Ascending aorta (tissue), 2 donors: ENCODE data around the gene CYBA. TPM values are rescaled to one million over a fixed set of nuclear protein-coding genes. Genes with fewer than 3 reads are reported as not detected.

Source experiments
- DNase-seq, 2 donors: peaks; one replicate each; pipeline ENCODE4 v3.0.0-alpha.2; 2019; ENCODE audit warnings: low spot score in 2 of 2
- H3K27ac ChIP-seq, 2 donors: fragments of 200-600 bp; sonication (generic); one replicate each; pipeline ENCODE4 v1.5.1; 2016 to 2017; ENCODE audit warnings: mild to moderate bottlenecking in 1 of 2
- H3K27me3 ChIP-seq: fragments of 200-600 bp; sonication (generic); one replicate; pipeline ENCODE4 v1.5.1; 2017
- H3K36me3 ChIP-seq, 2 donors: fragments of 200-600 bp; sonication (generic); one replicate each; pipeline ENCODE4 v1.5.1; 2016
- H3K4me1 ChIP-seq, 2 donors: fragments of 200-600 bp; sonication (generic); one replicate each; pipeline ENCODE4 v1.5.1; 2016 to 2017; ENCODE audit warnings: mild to moderate bottlenecking in 1 of 2
- H3K4me3 ChIP-seq, 2 donors: fragments of 200-600 bp; sonication (generic); one replicate each; pipeline ENCODE4 v1.5.1; 2016 to 2017; ENCODE audit warnings: mild to moderate bottlenecking in 1 of 2
- H3K9me3 ChIP-seq, 2 donors: fragments of 200-600 bp; sonication (generic); one replicate each; pipeline ENCODE4 v1.5.1; 2016
- CTCF ChIP-seq, 3 experiments: fragments of 200-600 bp in 2 of 3; fragments of 450-650 bp in 1 of 3; sonication (generic) in 2 of 3; IDR thresholded peaks; one replicate each; pipeline ENCODE4 v1.5.1; 2016 to 2019; ENCODE audit warnings: antibody characterized with exemption in 3 of 3, mild to moderate bottlenecking in 1 of 3, moderate library complexity in 1 of 3
- intact Hi-C: fragments of 100-400 bp; cut with DNase I; formaldehyde crosslinking; loops from one replicate; pipeline ENCODE4 v1.15.1; 2023
- total RNA-seq: library from RNA; depleted of rRNA; stranded (reverse); fragments of >200 nt; gene quantifications from one replicate; pipeline ENCODE4 v1.1.0, GENCODE V29; 2016

Gene CYBA
- total RNA-seq, 1 donor from 2014 or later = 361 TPM

- Histone ChIP-seq H3K27me3 (no peaks in the 10 kb centered on the region), H3K36me3 (peaks cover 34 to 55% of the 10 kb centered on the region in 2 donors), H3K4me3 (no peak overlapping the region), H3K27ac (peak overlapping the region in 1 of 2 donors; percentile 49), H3K9me3 (no peaks in the 10 kb centered on the region), H3K4me1 (no peaks in the 10 kb centered on the region)
- intact Hi-C loops = no loop called here
- TF ChIP-seq CTCF (IDR thresholded peaks at IDR 0.05) = no peak
- peak; percentile 62 to 86 for DNase-seq
Observed at GRCh38 chr16:88599092-88599733, 51.6 kb downstream of the CYBA start.

- H3K27ac ChIP-seq = peak overlapping the region in 1 of 2 donors; percentile 11
- no peaks in the 10 kb centered on the region for H3K4me1 ChIP-seq
- intact Hi-C loops = no loop called here
- no peak overlapping the region for H3K4me3 ChIP-seq
- H3K27me3 ChIP-seq = no peaks in the 10 kb centered on the region
- TF ChIP-seq CTCF (IDR thresholded peaks at IDR 0.05) = no peak
- DNase-seq = no peak
- H3K9me3 ChIP-seq = no peaks in the 10 kb centered on the region
- peaks cover 34 to 53% of the 10 kb centered on the region in 2 donors for H3K36me3 ChIP-seq
Observed at GRCh38 chr16:88597856-88598491, 52.9 kb downstream of the CYBA start.

GRCh38 chr16:88596483-88596882 is 54.4 kb downstream of the CYBA start:
- Histone ChIP-seq H3K4me1 (no peaks in the 10 kb centered on the region), H3K27me3 (no peaks in the 10 kb centered on the region), H3K36me3 (peaks cover 26 to 42% of the 10 kb centered on the region in 2 donors), H3K4me3 (no peak overlapping the region), H3K27ac (no peak overlapping the region), H3K9me3 (no peaks in the 10 kb centered on the region)
- intact Hi-C loops = no loop called here
- no peak for TF ChIP-seq CTCF (IDR thresholded peaks at IDR 0.05)
- no peak for DNase-seq

GRCh38 chr16:88595921-88596320 is 54.9 kb downstream of the CYBA start:
- H3K9me3 ChIP-seq = no peaks in the 10 kb centered on the region
- H3K27me3 ChIP-seq = no peaks in the 10 kb centered on the region
- no peak for TF ChIP-seq CTCF (IDR thresholded peaks at IDR 0.05)
- peaks cover 21 to 37% of the 10 kb centered on the region in 2 donors for H3K36me3 ChIP-seq
- H3K4me3 ChIP-seq = no peak overlapping the region
- H3K27ac ChIP-seq = no peak overlapping the region
- no peak for DNase-seq
- intact Hi-C loops = no loop called here
- H3K4me1 ChIP-seq = no peaks in the 10 kb centered on the region

- intact Hi-C loops = no loop called here
- no peaks in the 10 kb centered on the region for H3K9me3 ChIP-seq
- TF ChIP-seq CTCF (IDR thresholded peaks at IDR 0.05) = no peak
- no peaks in the 10 kb centered on the region for H3K27me3 ChIP-seq
- no peak for DNase-seq
- no peaks in the 10 kb centered on the region for H3K4me1 ChIP-seq
- peaks cover 15 to 31% of the 10 kb centered on the region in 2 donors for H3K36me3 ChIP-seq
- no peak overlapping the region for H3K27ac ChIP-seq
- H3K4me3 ChIP-seq = no peak overlapping the region
Observed at GRCh38 chr16:88595101-88595500, 55.8 kb downstream of the CYBA start.
